HCT116 (cell line): ENCODE results near the gene ZNF48. TPM values are rescaled to one million over a fixed set of nuclear protein-coding genes. Genes with fewer than 3 reads are reported as not detected.

Experiments used
- ATAC-seq: fragments of 200-7000 bp; cut with Tn5 transposase; 2 replicates; pipeline ENCODE4 v1.9.1; 2020; ENCODE audit warnings: mild to moderate bottlenecking, moderate library complexity
- BruUV-seq: library from RNA; stranded (reverse); fragments of 400-500 nt; replicated peaks from 2 replicates; lab custom pipeline; 2021; lab: Mats Ljungman, UMichigan
- CTCF ChIA-PET: fragments of 300-600 bp; sonication (Branson Sonifier 250); formaldehyde crosslinking; loops from one replicate; lab custom pipeline; 2021; ENCODE audit warnings: antibody characterized with exemption; lab: Charles Lee
- POLR2A ChIA-PET: fragments of 300-600, 350-600 bp; sonication (Branson Sonifier 250); formaldehyde crosslinking; loops from one replicate; lab custom pipeline; 2021; ENCODE audit warnings: antibody characterized with exemption; lab: Charles Lee
- RAD21 ChIA-PET, 2 experiments: fragments of 300-600 bp; sonication (Branson Sonifier 250); formaldehyde crosslinking; loops; one replicate each; lab custom pipeline; 2023; ENCODE audit warnings: low total read pairs in 2 of 2; ENCODE audit not compliant: uncharacterized antibody in 2 of 2, unreplicated experiment in 2 of 2, low non-redundant PET in 1 of 2; lab: Charles Lee
- DNase-seq: peaks from one replicate; pipeline ENCODE4 v3.0.0-alpha.2; 2010; ENCODE audit warnings: low read depth, low spot score
- H2AFZ ChIP-seq: fragments of 200-600 bp; shearing (Covaris generic), sonication (generic); 2 replicates; pipeline ENCODE4 v1.6.1; 2017; ENCODE audit warnings: low read depth, mixed run types, mixed read lengths, antibody characterized with exemption, low read length; ENCODE audit not compliant: poor library complexity, severe bottlenecking
- H3K27ac ChIP-seq: 2 replicates; pipeline ENCODE4 v1.5.1; 2012; ENCODE audit warnings: low read depth, low read length
- H3K27me3 ChIP-seq: fragments of 200-600 bp; sonication (generic); 2 replicates; pipeline ENCODE4 v1.6.1; 2016; ENCODE audit warnings: mixed run types, low read length, mixed read lengths; ENCODE audit not compliant: insufficient read depth
- H3K36me3 ChIP-seq, 2 experiments: fragments of 200-500 bp in 1 of 2; fragments of 200-600 bp in 1 of 2; sonication (Bioruptor generic) in 1 of 2; sonication (generic) in 1 of 2; 2 replicates each; pipeline versions ENCODE4 v1.5.1 to v1.6.1; 2014 to 2016; ENCODE audit warnings: low read length in 2 of 2, inconsistent platforms in 1 of 2, mixed read lengths in 1 of 2, mixed run types in 1 of 2; ENCODE audit not compliant: insufficient read depth in 2 of 2, control insufficient read depth in 1 of 2
- H3K4me1 ChIP-seq, 2 experiments: fragments of 200-600 bp in 1 of 2; sonication (generic) in 1 of 2; 2 replicates each; pipeline versions ENCODE4 v1.5.1 to v1.6.1; 2012 to 2017; ENCODE audit warnings: low read length in 2 of 2, inconsistent platforms in 1 of 2, mild to moderate bottlenecking in 1 of 2, mixed read lengths in 1 of 2, mixed run types in 1 of 2, moderate library complexity in 1 of 2; ENCODE audit not compliant: insufficient read depth in 2 of 2, control insufficient read depth in 1 of 2
- H3K4me2 ChIP-seq: fragments of 200-600 bp; sonication (generic); 2 replicates; pipeline ENCODE4 v1.6.1; 2017; ENCODE audit warnings: mixed run types, low read length, mixed read lengths
- H3K4me3 ChIP-seq, 2 experiments: fragments of 200-600 bp in 1 of 2; sonication (generic) in 1 of 2; replicated peaks in 1 of 2; 2 replicates each; pipeline ENCODE4 v1.5.1; 2011 to 2016; ENCODE audit warnings: low read length in 2 of 2, control low read depth in 1 of 2, low read depth in 1 of 2, mild to moderate bottlenecking in 1 of 2, mixed read lengths in 1 of 2, mixed run types in 1 of 2
- H3K79me2 ChIP-seq: fragments of 200-600 bp; sonication (generic); 2 replicates; pipeline ENCODE4 v1.6.1; 2017; ENCODE audit warnings: mild to moderate bottlenecking, mixed run types, low read length, moderate library complexity, mixed read lengths; ENCODE audit not compliant: insufficient read depth
- H3K9ac ChIP-seq: fragments of 200-600 bp; sonication (generic); 2 replicates; pipeline ENCODE4 v1.6.1; 2016; ENCODE audit warnings: low read length, mixed read lengths
- H3K9me2 ChIP-seq: fragments of 200-600 bp; sonication (generic), shearing (Covaris generic); 2 replicates; pipeline ENCODE4 v1.6.1; 2017; ENCODE audit warnings: mixed run types, mild to moderate bottlenecking, moderate library complexity; ENCODE audit not compliant: insufficient read depth
- H3K9me3 ChIP-seq, 2 experiments: fragments of 200-500 bp in 1 of 2; fragments of 200-600 bp in 1 of 2; sonication (Bioruptor generic) in 1 of 2; sonication (generic) in 1 of 2; 2 replicates each; pipeline ENCODE4 v1.6.1; 2014 to 2017; ENCODE audit warnings: low read length in 2 of 2, mixed read lengths in 2 of 2, inconsistent platforms in 1 of 2, low read depth in 1 of 2, mild to moderate bottlenecking in 1 of 2, mixed run types in 1 of 2, moderate library complexity in 1 of 2; ENCODE audit not compliant: control insufficient read depth in 1 of 2, insufficient read depth in 1 of 2
- H4K20me1 ChIP-seq: fragments of 200-600 bp; sonication (generic), shearing (Covaris generic); 2 replicates; pipeline ENCODE4 v1.6.1; 2017; ENCODE audit warnings: mixed run types, mild to moderate bottlenecking, moderate library complexity; ENCODE audit not compliant: insufficient read depth
- ATF3 ChIP-seq: IDR thresholded peaks from 2 replicates; pipeline ENCODE4 v1.6.1; 2012
- CBX3 ChIP-seq: IDR thresholded peaks from 2 replicates; pipeline ENCODE4 v1.6.1; 2012; ENCODE audit warnings: low read depth
- CEBPB ChIP-seq: IDR thresholded peaks from 2 replicates; pipeline ENCODE4 v1.6.1; 2012; ENCODE audit warnings: low read depth
- EGR1 ChIP-seq: IDR thresholded peaks from 2 replicates; pipeline ENCODE4 v1.6.1; 2012; ENCODE audit warnings: low read depth
- ELF1 ChIP-seq: IDR thresholded peaks from 2 replicates; pipeline ENCODE4 v1.6.1; 2012; ENCODE audit warnings: low read depth, borderline replicate concordance
- EZH2phosphoT487 ChIP-seq: fragments of 200-600 bp; IDR thresholded peaks from 2 replicates; pipeline ENCODE4 v1.6.1; 2018; ENCODE audit warnings: antibody characterized with exemption, borderline replicate concordance
- FOSL1 ChIP-seq: IDR thresholded peaks from 2 replicates; pipeline ENCODE4 v1.6.1; 2012; ENCODE audit warnings: low read depth
- JUND ChIP-seq: IDR thresholded peaks from 2 replicates; pipeline ENCODE4 v1.6.1; 2012
- RAD21 ChIP-seq: IDR thresholded peaks from 2 replicates; pipeline ENCODE4 v1.6.1; 2012; ENCODE audit warnings: low read depth, mild to moderate bottlenecking
- REST ChIP-seq: IDR thresholded peaks from 2 replicates; pipeline ENCODE4 v1.6.1; 2012; ENCODE audit warnings: low read depth
- SIN3A ChIP-seq: IDR thresholded peaks from 2 replicates; pipeline ENCODE4 v1.6.1; 2012; ENCODE audit warnings: low read depth
- SRF ChIP-seq: IDR thresholded peaks from 2 replicates; pipeline ENCODE4 v1.6.1; 2012; ENCODE audit warnings: low read depth
- TCF7L2 ChIP-seq: IDR thresholded peaks from 2 replicates; pipeline ENCODE4 v1.7.0; 2011; ENCODE audit warnings: borderline replicate concordance, inconsistent platforms; ENCODE audit not compliant: insufficient read depth, insufficient read length; ENCODE audit errors: extremely low read depth
- YY1 ChIP-seq: IDR thresholded peaks from 2 replicates; pipeline ENCODE4 v1.6.1; 2011; ENCODE audit warnings: low read length, low read depth, moderate library complexity, mild to moderate bottlenecking; ENCODE audit not compliant: insufficient replicate concordance; ENCODE audit errors: extremely low read depth
- ZFX ChIP-seq: fragments of 450-650 bp; IDR thresholded peaks from 2 replicates; pipeline ENCODE4 v1.6.1; 2017
- ZNF274 ChIP-seq: fragments of 200-500 bp; sonication (Bioruptor generic); IDR thresholded peaks from 2 replicates; pipeline ENCODE4 v1.6.1; 2014; ENCODE audit warnings: mild to moderate bottlenecking, low read depth, low read length, inconsistent platforms
- intact Hi-C: fragments of 100-400 bp; cut with micrococcal nuclease; formaldehyde crosslinking; loops from 2 replicates; pipeline ENCODE4 v1.10.0; 2022
- total RNA-seq: library from RNA; stranded (reverse); gene quantifications from one replicate; pipeline ENCODE4 v1.2.1, GENCODE V29; 2021; ENCODE audit not compliant: unreplicated experiment
- TF ChIP-seq, protein P1 (sequence below): IDR thresholded peaks from 2 replicates; pipeline ENCODE4 v1.6.1; 2012
- TF ChIP-seq, protein P2 (sequence below), 3 experiments: fragments of 200-600 bp in 1 of 3; sonication (generic) in 1 of 3; IDR thresholded peaks in 2 of 3; conservative IDR thresholded peaks in 1 of 3; 2 replicates each; pipeline ENCODE4 v1.5.1; 2012 to 2017; ENCODE audit warnings: low read depth in 2 of 3, low read length in 2 of 3, antibody characterized with exemption in 1 of 3, borderline replicate concordance in 1 of 3, control low read depth in 1 of 3, mild to moderate bottlenecking in 1 of 3, mixed read lengths in 1 of 3, mixed run types in 1 of 3, moderate library complexity in 1 of 3; ENCODE audit not compliant: insufficient read depth in 1 of 3

Gene ZNF48
- total RNA-seq, 1 experiment from 2014 or later = 17.9 TPM

DNA sequence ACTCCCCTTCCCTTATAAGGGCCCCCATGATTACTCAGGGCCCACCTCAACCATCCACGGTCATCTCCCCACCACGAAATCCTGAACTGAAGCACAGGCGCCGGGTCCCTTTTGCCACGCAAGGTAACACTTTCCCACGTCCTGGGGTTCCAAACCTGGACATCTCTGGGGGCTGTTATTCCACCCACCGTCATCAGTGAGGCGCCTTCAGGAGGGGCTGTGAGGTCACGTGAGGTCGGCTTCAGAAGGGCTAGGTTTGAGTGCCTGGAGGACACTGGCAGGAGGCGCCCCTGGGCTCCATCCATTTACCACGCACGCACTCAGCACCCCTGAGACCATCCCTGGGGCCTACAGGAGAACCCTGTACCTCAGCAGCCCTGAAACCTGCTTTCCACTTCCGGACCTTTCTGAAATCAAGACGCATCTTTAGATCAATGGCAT is 44.2 kb upstream of the ZNF48 start:
- peaks cover 28 to 39% of the 10 kb centered on the region in 2 experiments for H3K4me1 ChIP-seq
- no peaks in the 10 kb centered on the region for H3K27me3 ChIP-seq
- DNase-seq (no peak), ATAC-seq (no peak)
- H4K20me1 ChIP-seq = no peaks in the 10 kb centered on the region
- CTCF ChIA-PET = no interaction called here
- no peak overlapping the region for H3K9ac ChIP-seq
- no peaks in the 10 kb centered on the region for H3K9me3 ChIP-seq
- peaks cover 31% of the 10 kb centered on the region for H3K79me2 ChIP-seq
- no peak overlapping the region for H3K4me3 ChIP-seq
- POLR2A ChIA-PET = interaction anchor here (1.1 kb wide), 1 partner anchor 20 kb away, joined by 3 read pairs; no protein-coding TSS in a partner anchor
- H3K36me3 ChIP-seq = peaks cover 9 to 30% of the 10 kb centered on the region in 2 experiments; a peak in 2 of 4 replicates
- H3K9me2 ChIP-seq = no peaks in the 10 kb centered on the region
- no peak overlapping the region for H3K27ac ChIP-seq
- RAD21 ChIA-PET = no interaction called here
- BruUV-seq = no TSS peak
- H3K4me2 ChIP-seq = no peak overlapping the region
- no peak overlapping the region for H2AFZ ChIP-seq
- intact Hi-C loops = no loop called here
- TF ChIP-seq TCF7L2 (no peak), ATF3 (no peak), EZH2phosphoT487 (no peak), EGR1 (no peak), SIN3A (no peak), CEBPB (no peak), FOSL1 (no peak), CBX3 (no peak), JUND (no peak), REST (no peak), ZFX (no peak), ELF1 (no peak), ZNF274 (no peak), YY1 (no peak), SRF (no peak), RAD21 (no peak)
- TF ChIP-seq, protein P1, sequence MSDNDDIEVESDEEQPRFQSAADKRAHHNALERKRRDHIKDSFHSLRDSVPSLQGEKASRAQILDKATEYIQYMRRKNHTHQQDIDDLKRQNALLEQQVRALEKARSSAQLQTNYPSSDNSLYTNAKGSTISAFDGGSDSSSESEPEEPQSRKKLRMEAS = no peak
- TF ChIP-seq, protein P2, sequence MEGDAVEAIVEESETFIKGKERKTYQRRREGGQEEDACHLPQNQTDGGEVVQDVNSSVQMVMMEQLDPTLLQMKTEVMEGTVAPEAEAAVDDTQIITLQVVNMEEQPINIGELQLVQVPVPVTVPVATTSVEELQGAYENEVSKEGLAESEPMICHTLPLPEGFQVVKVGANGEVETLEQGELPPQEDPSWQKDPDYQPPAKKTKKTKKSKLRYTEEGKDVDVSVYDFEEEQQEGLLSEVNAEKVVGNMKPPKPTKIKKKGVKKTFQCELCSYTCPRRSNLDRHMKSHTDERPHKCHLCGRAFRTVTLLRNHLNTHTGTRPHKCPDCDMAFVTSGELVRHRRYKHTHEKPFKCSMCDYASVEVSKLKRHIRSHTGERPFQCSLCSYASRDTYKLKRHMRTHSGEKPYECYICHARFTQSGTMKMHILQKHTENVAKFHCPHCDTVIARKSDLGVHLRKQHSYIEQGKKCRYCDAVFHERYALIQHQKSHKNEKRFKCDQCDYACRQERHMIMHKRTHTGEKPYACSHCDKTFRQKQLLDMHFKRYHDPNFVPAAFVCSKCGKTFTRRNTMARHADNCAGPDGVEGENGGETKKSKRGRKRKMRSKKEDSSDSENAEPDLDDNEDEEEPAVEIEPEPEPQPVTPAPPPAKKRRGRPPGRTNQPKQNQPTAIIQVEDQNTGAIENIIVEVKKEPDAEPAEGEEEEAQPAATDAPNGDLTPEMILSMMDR (IDR thresholded peaks at IDR 0.05 in 2 of 3, conservative IDR thresholded peaks at IDR 0.05 in 1 of 3; ENCODE audit: borderline replicate concordance in 1 of 3, insufficient read depth in 1 of 3, low read depth in 2 of 3, low read length in 2 of 3) = no peak
- TF ChIP-seq, all 23 proteins: peak for 0
